ENCODE measurements around the gene TAGAP.
A peak's percentile ranks its signal among the peaks of the same experiment; 100 is the strongest.

The TAGAP gene

GRCh38 chr6:158999666-159000403, 45.0 kb downstream of the TAGAP start, which contains the start of gene RSPH3:
Gene RSPH3, minus strand, starts transcription at chr6:159000202. Its CDS starts 652 bp downstream, at chr6:158999550.
- peak; percentile 92 for ATAC-seq
- TF ChIP-seq ZFP30 (CRISPR knock-in tag; IDR thresholded peaks at IDR 0.05) (no peak), ESRRG (CRISPR knock-in tag; IDR thresholded peaks at IDR 0.05) (no peak), ZNF70 (CRISPR knock-in tag; IDR thresholded peaks at IDR 0.05) (no peak), ZC3H10 (CRISPR knock-in tag; IDR thresholded peaks at IDR 0.05) (no peak), SNAI2 (CRISPR knock-in tag; IDR thresholded peaks at IDR 0.05) (no peak), BACH2 (CRISPR knock-in tag; IDR thresholded peaks at IDR 0.05; ENCODE audit: borderline replicate concordance) (no peak), RARB (CRISPR knock-in tag; IDR thresholded peaks at IDR 0.05) (no peak), CSDC2 (CRISPR knock-in tag; IDR thresholded peaks at IDR 0.05) (peak; percentile 66; the same call in 1 of the 2 replicates), PPARA (CRISPR knock-in tag; IDR thresholded peaks at IDR 0.05; ENCODE audit: borderline replicate concordance) (no peak), CSRNP3 (CRISPR knock-in tag; IDR thresholded peaks at IDR 0.05) (no peak), ZNF565 (CRISPR knock-in tag; conservative IDR thresholded peaks at IDR 0.05; ENCODE audit: low read depth) (no peak), OSR1 (CRISPR knock-in tag; IDR thresholded peaks at IDR 0.05) (no peak), POU6F1 (CRISPR knock-in tag; IDR thresholded peaks at IDR 0.05; ENCODE audit: borderline replicate concordance, low read depth) (no peak), ISL1 (CRISPR knock-in tag; IDR thresholded peaks at IDR 0.05) (no peak), TSHZ2 (CRISPR knock-in tag; IDR thresholded peaks at IDR 0.05) (peak; percentile 70), ZFP3 (CRISPR knock-in tag; IDR thresholded peaks at IDR 0.05) (peak; percentile 66; the same call in 1 of the 2 replicates), PATZ1 (CRISPR knock-in tag; IDR thresholded peaks at IDR 0.05; ENCODE audit: borderline replicate concordance) (peak; percentile 65; the same call in 1 of the 2 replicates), CREB5 (CRISPR knock-in tag; IDR thresholded peaks at IDR 0.05; ENCODE audit: low read depth) (no peak), ZNF8 (CRISPR knock-in tag; IDR thresholded peaks at IDR 0.05) (no peak), TOX (CRISPR knock-in tag; IDR thresholded peaks at IDR 0.05; ENCODE audit: borderline replicate concordance) (no peak), TCF4 (CRISPR knock-in tag; IDR thresholded peaks at IDR 0.05; ENCODE audit: borderline replicate concordance) (no peak), GLIS3 (CRISPR knock-in tag; IDR thresholded peaks at IDR 0.05) (no peak), ARNTL (CRISPR knock-in tag; IDR thresholded peaks at IDR 0.05; ENCODE audit: borderline replicate concordance, low read depth) (no peak)

- no peak for TF ChIP-seq ZNF70 (CRISPR knock-in tag; IDR thresholded peaks at IDR 0.05)
- peak; percentile 60 for ATAC-seq
Measured at GRCh38 chr6:158999154-158999665, 45.6 kb downstream of the TAGAP start.

Measured in SK-N-SH treated with all-trans-retinoic acid at 6 μM for 48 hours (cell line).